ENCODE data around the gene NAPEPLD.
"Not testable (repeated sequence)": the region's sequence is repeated elsewhere in the genome, so short reads cannot be mapped to it uniquely, and the experiment has no call there.

NAPEPLD gene

GRCh38 chr7:103115771-103116170, 33.1 kb downstream of the NAPEPLD start:
- H3K9me3 ChIP-seq (ENCODE audit: control insufficient read depth, low read length), result no peaks in the 10 kb centered on the region
- no peak overlapping the region for H4K8ac ChIP-seq (ENCODE audit: low read length)
- no peak overlapping the region for H3K23ac ChIP-seq (ENCODE audit: low read length in 2 of 2)
- no peak overlapping the region for H2BK5ac ChIP-seq (ENCODE audit: low read depth, low read length, poor library complexity, severe bottlenecking)
- no peak overlapping the region for H2AK5ac ChIP-seq (ENCODE audit: low read length, severe bottlenecking)
- no peak overlapping the region for H2BK12ac ChIP-seq (ENCODE audit: low read length in 2 of 2)
- H3K27me3 ChIP-seq (ENCODE audit: control insufficient read depth in 1 of 2, insufficient read depth in 1 of 2, low read length in 2 of 2), result no peaks in the 10 kb centered on the region
- no peak overlapping the region for H3K14ac ChIP-seq (ENCODE audit: low read length in 2 of 2)
- no peak overlapping the region for H3K27ac ChIP-seq (ENCODE audit: low read length, poor library complexity, severe bottlenecking)
- H2BK120ac ChIP-seq (ENCODE audit: low read depth, low read length), result no peak overlapping the region
- H3K36me3 ChIP-seq (ENCODE audit: control insufficient read depth in 1 of 2, insufficient read depth in 2 of 2, low read depth in 1 of 2, low read length in 2 of 2), result peaks cover 0 to 32% of the 10 kb centered on the region in 2 experiments
- H3K79me1 ChIP-seq (replicated peaks; ENCODE audit: low read length, poor library complexity, severe bottlenecking), result peaks cover 1% of the 10 kb centered on the region
- H3K4me1 ChIP-seq (ENCODE audit: control insufficient read depth, insufficient read depth, low read depth, low read length), result peaks cover 7% of the 10 kb centered on the region
- H3K4me2 ChIP-seq (ENCODE audit: low read length, poor library complexity, severe bottlenecking), result no peak overlapping the region
- DNase-seq, result no peak
- WGBS, result 98% methylated on average over 4 of the region's 4 CpGs
- no peak overlapping the region for H4K91ac ChIP-seq (ENCODE audit: low read length)
- no peak overlapping the region for H3K4ac ChIP-seq (ENCODE audit: low read depth in 1 of 2, low read length in 2 of 2)
- H3K9ac ChIP-seq (ENCODE audit: low read length), result no peak overlapping the region
- H2BK15ac ChIP-seq (ENCODE audit: low read depth, poor library complexity, severe bottlenecking), result no peak overlapping the region
- no peak overlapping the region for H2AFZ ChIP-seq (ENCODE audit: low read depth, low read length)
- no peak overlapping the region for H3K4me3 ChIP-seq (ENCODE audit: insufficient read depth in 1 of 2, low read depth in 1 of 2, low read length in 2 of 2)
- H3K18ac ChIP-seq (ENCODE audit: low read depth in 1 of 2, low read length in 2 of 2), result no peak overlapping the region

DNA sequence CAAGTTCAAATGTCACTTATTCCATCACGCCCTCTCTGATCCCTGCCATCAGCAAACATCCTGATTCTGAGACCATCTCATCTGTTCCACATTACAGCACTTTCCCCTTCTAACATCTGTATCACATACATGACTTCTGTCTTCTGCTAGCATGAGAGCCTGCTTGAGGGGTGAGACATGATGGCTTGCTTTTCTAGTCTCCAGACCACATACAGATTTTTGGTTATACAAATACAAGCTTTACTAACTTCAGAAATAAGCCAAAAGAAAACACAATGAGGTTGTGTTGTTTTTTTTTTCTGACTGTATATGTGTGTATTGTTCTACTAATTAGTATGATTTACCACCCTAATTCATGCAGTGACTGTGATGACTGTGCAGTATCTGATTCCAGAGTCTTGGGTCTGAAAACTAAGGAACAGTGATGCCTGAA, 34.3 kb downstream of the NAPEPLD start:
- Histone ChIP-seq H3K4me1 (ENCODE audit: control insufficient read depth, insufficient read depth, low read depth, low read length) (peaks cover 7% of the 10 kb centered on the region), H3K4me2 (ENCODE audit: low read length, poor library complexity, severe bottlenecking) (no peak overlapping the region), H3K14ac (ENCODE audit: low read length in 2 of 2) (no peak overlapping the region), H2AFZ (ENCODE audit: low read depth, low read length) (no peak overlapping the region), H2BK5ac (ENCODE audit: low read depth, low read length, poor library complexity, severe bottlenecking) (no peak overlapping the region), H3K36me3 (ENCODE audit: control insufficient read depth in 1 of 2, insufficient read depth in 2 of 2, low read depth in 1 of 2, low read length in 2 of 2) (peaks cover 0 to 27% of the 10 kb centered on the region in 2 experiments), H4K8ac (ENCODE audit: low read length) (no peak overlapping the region), H2BK120ac (ENCODE audit: low read depth, low read length) (no peak overlapping the region), H3K4me3 (ENCODE audit: insufficient read depth in 1 of 2, low read depth in 1 of 2, low read length in 2 of 2) (no peak overlapping the region), H2AK5ac (ENCODE audit: low read length, severe bottlenecking) (no peak overlapping the region), H2BK12ac (ENCODE audit: low read length in 2 of 2) (no peak overlapping the region), H3K27me3 (ENCODE audit: control insufficient read depth in 1 of 2, insufficient read depth in 1 of 2, low read length in 2 of 2) (no peaks in the 10 kb centered on the region), H3K18ac (ENCODE audit: low read depth in 1 of 2, low read length in 2 of 2) (no peak overlapping the region), H3K27ac (ENCODE audit: low read length, poor library complexity, severe bottlenecking) (no peak overlapping the region), H3K79me1 (replicated peaks; ENCODE audit: low read length, poor library complexity, severe bottlenecking) (peaks cover 1% of the 10 kb centered on the region), H3K4ac (ENCODE audit: low read depth in 1 of 2, low read length in 2 of 2) (no peak overlapping the region), H3K9me3 (ENCODE audit: control insufficient read depth, low read length) (no peaks in the 10 kb centered on the region), H4K91ac (ENCODE audit: low read length) (no peak overlapping the region), H2BK15ac (ENCODE audit: low read depth, poor library complexity, severe bottlenecking) (no peak overlapping the region), H3K23ac (ENCODE audit: low read length in 2 of 2) (no peak overlapping the region), H3K9ac (ENCODE audit: low read length) (no peak overlapping the region)
- no peak for DNase-seq
- 95% methylated on average over 1 of the region's 1 CpG for WGBS

DNA sequence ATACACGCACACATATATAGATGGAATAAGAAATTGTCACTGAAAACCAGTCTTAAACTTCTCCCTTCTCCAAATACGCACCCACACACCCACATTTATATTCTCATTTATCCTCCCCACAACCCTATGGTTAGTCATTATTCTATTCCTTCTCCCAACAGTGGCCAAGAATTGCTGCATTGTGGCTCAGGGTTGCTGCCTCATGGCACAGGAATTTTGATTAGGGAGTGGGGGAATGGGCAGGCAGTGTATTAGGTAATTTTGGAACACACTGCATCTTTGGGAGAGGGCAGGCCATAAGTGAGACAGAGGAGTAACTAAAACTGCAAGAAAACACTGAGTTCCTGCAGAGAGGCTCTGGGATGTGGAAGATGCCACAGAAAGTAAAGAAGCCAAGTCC, 35.7 kb downstream of the NAPEPLD start:
- Histone ChIP-seq H3K79me1 (replicated peaks; ENCODE audit: low read length, poor library complexity, severe bottlenecking) (peaks cover 1% of the 10 kb centered on the region), H4K91ac (ENCODE audit: low read length) (no peak overlapping the region), H3K4me3 (ENCODE audit: insufficient read depth in 1 of 2, low read depth in 1 of 2, low read length in 2 of 2) (no peak overlapping the region), H3K4ac (ENCODE audit: low read depth in 1 of 2, low read length in 2 of 2) (no peak overlapping the region), H3K27ac (ENCODE audit: low read length, poor library complexity, severe bottlenecking) (peak overlapping the region; percentile 38), H3K27me3 (ENCODE audit: control insufficient read depth in 1 of 2, insufficient read depth in 1 of 2, low read length in 2 of 2) (no peaks in the 10 kb centered on the region), H2BK5ac (ENCODE audit: low read depth, low read length, poor library complexity, severe bottlenecking) (no peak overlapping the region), H2AK5ac (ENCODE audit: low read length, severe bottlenecking) (no peak overlapping the region), H4K8ac (ENCODE audit: low read length) (no peak overlapping the region), H2AFZ (ENCODE audit: low read depth, low read length) (no peak overlapping the region), H3K4me2 (ENCODE audit: low read length, poor library complexity, severe bottlenecking) (no peak overlapping the region), H3K36me3 (ENCODE audit: control insufficient read depth in 1 of 2, insufficient read depth in 2 of 2, low read depth in 1 of 2, low read length in 2 of 2) (peaks cover 0 to 18% of the 10 kb centered on the region in 2 experiments), H2BK15ac (ENCODE audit: low read depth, poor library complexity, severe bottlenecking) (no peak overlapping the region), H3K14ac (ENCODE audit: low read length in 2 of 2) (peak overlapping the region in 1 of 2 experiments; percentile 55), H2BK12ac (ENCODE audit: low read length in 2 of 2) (no peak overlapping the region), H3K18ac (ENCODE audit: low read depth in 1 of 2, low read length in 2 of 2) (no peak overlapping the region), H3K9ac (ENCODE audit: low read length) (peak overlapping the region; percentile 24), H3K9me3 (ENCODE audit: control insufficient read depth, low read length) (no peaks in the 10 kb centered on the region), H3K4me1 (ENCODE audit: control insufficient read depth, insufficient read depth, low read depth, low read length) (peaks cover 7% of the 10 kb centered on the region), H3K23ac (ENCODE audit: low read length in 2 of 2) (no peak overlapping the region), H2BK120ac (ENCODE audit: low read depth, low read length) (no peak overlapping the region)
- DNase-seq, result peak; percentile 27
- WGBS, result 83% methylated on average over 2 of the region's 2 CpGs

DNA sequence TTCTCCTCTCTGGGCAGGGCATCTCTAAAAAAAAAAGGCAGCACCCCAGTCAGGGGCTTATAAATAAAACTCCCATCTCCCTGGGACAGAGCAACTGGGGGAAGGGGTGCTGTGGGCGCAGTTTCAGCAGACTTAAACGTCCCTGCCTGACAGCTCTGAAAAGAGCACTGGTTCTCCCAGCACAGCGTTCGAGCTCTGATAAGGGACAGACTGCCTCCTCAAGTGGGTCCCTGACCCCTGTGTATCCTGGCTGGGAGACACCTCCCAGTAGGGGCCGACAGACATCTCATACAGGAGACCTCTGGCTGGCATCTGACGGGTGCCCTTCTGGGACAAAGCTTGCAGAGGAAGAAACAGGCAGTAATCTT, 42.2 kb downstream of the NAPEPLD start:
- H3K4me3 ChIP-seq (ENCODE audit: insufficient read depth in 1 of 2, low read depth in 1 of 2, low read length in 2 of 2); H2BK12ac ChIP-seq (ENCODE audit: low read length in 2 of 2); H3K4me1 ChIP-seq (ENCODE audit: control insufficient read depth, insufficient read depth, low read depth, low read length); H3K27ac ChIP-seq (ENCODE audit: low read length, poor library complexity, severe bottlenecking); H3K9ac ChIP-seq (ENCODE audit: low read length); H3K79me1 ChIP-seq (replicated peaks; ENCODE audit: low read length, poor library complexity, severe bottlenecking); H3K27me3 ChIP-seq (ENCODE audit: control insufficient read depth in 1 of 2, insufficient read depth in 1 of 2, low read length in 2 of 2); H2BK5ac ChIP-seq (ENCODE audit: low read depth, low read length, poor library complexity, severe bottlenecking); H3K4me2 ChIP-seq (ENCODE audit: low read length, poor library complexity, severe bottlenecking); H3K9me3 ChIP-seq (ENCODE audit: control insufficient read depth, low read length); H2AFZ ChIP-seq (ENCODE audit: low read depth, low read length); H3K18ac ChIP-seq (ENCODE audit: low read depth in 1 of 2, low read length in 2 of 2); DNase-seq; H2BK120ac ChIP-seq (ENCODE audit: low read depth, low read length); H2AK5ac ChIP-seq (ENCODE audit: low read length, severe bottlenecking); H3K4ac ChIP-seq (ENCODE audit: low read depth in 1 of 2, low read length in 2 of 2); H4K91ac ChIP-seq (ENCODE audit: low read length); H2BK15ac ChIP-seq (ENCODE audit: low read depth, poor library complexity, severe bottlenecking); H3K23ac ChIP-seq (ENCODE audit: low read length in 2 of 2): not testable (repeated sequence)
- WGBS, result 41% methylated on average over 6 of the region's 6 CpGs
- Histone ChIP-seq H3K14ac (ENCODE audit: low read length in 2 of 2) (peak overlapping the region in 1 of 2 experiments; percentile 26), H4K8ac (ENCODE audit: low read length) (peak overlapping the region; percentile 8), H3K36me3 (ENCODE audit: control insufficient read depth in 1 of 2, insufficient read depth in 2 of 2, low read depth in 1 of 2, low read length in 2 of 2) (peaks cover 3 to 36% of the 10 kb centered on the region in 2 experiments)

All from mesenchymal stem cell (in vitro differentiated cells and primary cell).